DMS153 treated with DMSO at 0.1 percent for 48 hours (cell line): ENCODE data around the gene OSR1.

Experiments used
- DNase-seq: peaks from one replicate; lab custom pipeline; 2025; ENCODE audit not compliant: unreplicated experiment; lab: John Stamatoyannopoulos, UW

Gene OSR1

DNA sequence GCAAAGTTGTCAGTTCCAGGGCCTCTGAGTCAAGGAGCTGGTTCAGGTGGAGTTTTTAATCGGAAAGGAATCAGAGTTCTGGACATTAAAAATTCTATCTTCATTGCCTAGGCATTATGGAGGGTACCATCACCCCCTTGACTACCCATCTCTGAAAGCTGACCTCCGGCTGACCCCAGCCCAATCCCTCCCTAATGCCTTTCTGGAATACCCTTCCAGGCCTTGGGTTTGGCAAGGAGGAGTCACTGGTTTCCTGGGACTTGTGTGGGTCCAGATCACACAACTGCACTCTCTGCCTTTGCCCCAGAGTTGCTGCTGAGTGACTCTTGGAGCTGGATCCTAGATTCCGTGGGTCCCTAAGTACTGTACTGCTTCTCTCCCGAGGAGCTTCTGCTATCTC, 1.0 kb upstream of the OSR1 start:
- no peak for DNase-seq

DNA sequence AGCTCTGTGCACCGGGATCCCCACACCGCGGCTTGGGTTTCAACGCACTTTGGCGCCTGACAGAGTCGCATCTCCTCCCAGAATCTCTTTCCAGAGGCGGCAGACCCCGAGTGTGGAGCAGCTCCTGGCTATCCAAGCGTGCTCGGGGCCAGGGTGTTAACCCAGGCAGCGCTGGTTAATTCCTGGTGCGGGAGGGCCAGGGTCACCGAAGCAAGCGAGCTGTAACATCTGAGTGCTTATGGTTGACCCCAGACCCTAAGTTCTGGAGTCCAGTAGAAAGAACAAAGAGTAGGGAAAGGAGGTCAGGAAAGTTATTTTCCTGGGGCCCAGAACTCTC, 566 bp upstream of the OSR1 start:
- no peak for DNase-seq

DNA sequence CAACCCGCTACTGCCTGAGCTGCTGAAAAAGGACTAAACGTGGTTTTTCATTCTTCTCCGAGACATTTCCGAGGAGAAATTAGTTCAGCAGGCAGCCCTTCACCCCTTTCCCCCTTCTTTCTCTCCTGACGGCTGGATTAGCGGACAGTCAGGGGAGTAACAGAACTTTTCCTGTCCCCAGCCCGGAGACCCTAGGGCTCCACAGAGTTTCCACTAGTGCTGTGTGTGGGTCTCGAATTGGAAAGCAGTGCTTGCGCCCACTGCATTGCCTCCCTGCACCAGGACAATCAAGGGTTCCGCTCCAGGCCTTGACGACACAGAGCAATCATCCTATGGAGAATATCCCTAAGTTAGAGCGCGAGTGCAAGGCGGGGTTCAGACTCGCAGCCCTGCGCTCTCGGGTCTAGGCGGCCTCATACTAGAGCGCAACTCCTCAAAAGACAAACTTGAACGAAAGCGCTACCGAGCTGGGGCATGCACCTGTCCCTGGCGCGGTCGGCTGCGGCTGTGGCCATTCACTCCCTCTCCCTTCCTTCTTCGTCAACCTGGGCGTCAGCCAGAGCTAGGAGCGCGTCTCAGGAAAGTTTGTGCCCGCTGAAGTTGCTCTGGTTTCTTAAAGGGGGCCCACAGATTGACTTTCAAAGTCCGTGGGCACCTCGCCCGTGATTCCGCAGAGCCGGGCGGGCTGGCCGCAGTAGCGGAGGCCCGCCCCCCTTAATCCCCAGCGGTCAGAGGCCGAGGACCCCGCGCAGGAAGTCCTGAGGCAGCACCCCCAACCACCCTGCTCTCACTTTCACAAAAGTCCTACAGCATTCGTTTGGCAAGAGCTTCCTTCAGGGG, 801 bp downstream of the OSR1 start:
- no peak for DNase-seq

DNA sequence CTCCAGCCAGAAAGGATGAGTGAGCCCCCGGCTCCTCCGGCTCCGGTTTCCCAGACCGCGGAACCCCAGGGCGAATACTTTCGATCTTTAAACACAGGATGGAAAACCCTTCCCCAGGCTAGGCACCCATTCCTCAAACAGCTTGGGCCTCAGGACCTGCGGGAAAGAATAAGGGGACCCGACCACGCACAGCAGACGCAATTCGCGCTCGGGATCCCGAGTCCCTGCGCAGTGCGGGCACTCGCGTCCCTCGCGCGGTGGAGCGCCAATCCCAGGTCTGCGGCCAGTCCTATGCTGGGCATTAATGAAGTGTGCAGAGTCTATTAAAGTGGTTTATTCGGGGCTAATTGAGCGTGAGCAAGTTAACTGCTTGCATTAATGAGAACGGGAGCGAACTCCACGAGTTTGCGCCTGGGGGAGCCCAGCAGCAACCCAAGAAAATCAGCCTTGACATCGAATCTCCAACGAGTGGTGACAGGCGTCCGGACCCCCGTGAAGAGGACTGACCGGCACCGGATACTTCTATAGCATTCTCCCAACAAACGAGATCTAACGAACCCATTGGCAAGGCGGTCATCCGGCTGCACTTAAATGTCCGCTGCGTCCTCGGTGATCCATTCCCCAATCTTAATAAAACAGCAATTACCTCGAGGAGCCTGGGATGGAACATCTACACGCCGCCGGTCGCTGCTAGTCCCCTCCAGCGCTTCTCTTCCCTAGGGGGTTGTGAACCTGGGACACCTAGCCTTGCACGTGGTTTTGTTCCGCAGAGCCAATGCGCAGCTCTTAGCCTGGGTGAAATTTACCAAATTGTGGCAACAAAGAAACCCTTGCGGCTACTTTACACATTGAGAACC, 1.6 kb downstream of the OSR1 start:
- no peak for DNase-seq

DNA sequence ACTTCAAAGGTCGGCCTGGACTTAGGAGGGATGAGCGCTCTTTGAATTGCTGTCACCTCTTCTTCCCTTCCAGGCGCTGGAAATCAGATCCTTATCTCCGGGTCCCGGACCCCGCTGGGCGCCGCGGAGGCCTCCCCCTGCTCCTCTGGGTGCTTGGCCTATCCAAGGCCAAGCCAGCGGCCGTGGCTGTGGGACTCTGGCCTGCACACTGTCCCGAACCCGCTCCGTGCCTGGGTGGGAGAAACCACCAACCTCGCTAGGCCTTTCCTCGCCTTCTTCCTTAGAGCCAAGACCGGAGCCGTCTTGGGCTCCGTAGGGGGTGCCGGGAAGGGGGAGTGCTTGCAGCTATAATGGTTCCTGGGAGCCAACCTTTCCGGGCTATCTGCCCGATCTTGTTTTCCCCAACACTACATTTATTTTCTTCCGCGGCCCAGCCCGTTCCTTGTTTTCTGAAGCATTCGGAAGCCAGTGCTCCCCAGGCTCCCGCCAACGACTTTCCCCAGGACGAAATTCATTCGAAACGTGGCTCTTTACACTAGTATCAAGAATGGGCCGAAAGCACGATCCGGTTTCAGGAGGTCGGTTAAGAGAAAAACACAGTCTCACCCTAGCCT, 2.4 kb downstream of the OSR1 start:
- no peak for DNase-seq

DNA sequence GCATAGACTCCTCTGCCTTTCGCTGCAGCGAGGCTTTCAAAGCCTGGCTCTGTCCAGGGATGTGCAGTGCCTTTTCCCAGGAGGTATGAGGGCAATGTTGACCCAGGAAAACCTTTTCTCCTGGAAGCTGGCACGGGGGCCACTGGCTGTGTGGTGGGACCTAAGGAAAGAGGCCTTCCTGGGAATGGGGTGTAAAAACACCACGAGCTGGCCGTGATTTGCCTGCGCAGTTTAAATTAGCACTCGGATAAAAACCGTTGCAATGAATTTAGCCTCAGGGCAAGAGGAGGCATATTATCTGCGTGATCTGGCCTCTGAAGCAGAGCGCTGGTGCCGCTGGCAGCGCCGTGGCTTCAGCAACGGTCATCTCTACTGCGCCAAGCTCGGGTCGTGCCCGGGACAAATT, 3.0 kb downstream of the OSR1 start:
- DNase-seq: no peak

DNA sequence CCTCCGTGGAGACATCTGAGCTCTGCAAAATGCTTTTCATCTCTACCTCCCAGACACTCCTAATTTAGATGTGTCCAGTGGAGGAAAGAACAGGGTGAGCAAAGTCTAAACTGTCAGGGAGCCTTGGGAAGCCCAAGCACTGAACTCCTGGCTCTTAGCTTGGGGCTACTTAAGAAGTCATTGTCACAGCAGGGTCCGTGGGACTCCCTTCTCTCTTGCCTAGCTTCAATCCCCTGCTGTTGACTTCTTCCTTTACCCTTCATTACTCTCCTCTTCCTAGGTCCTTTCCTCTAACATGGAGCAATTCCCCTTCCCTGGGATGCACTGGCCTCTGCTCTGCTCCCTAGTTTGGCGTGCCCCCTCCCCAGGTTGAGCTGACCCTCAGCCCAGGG, 3.4 kb downstream of the OSR1 start:
- DNase-seq: no peak

DNA sequence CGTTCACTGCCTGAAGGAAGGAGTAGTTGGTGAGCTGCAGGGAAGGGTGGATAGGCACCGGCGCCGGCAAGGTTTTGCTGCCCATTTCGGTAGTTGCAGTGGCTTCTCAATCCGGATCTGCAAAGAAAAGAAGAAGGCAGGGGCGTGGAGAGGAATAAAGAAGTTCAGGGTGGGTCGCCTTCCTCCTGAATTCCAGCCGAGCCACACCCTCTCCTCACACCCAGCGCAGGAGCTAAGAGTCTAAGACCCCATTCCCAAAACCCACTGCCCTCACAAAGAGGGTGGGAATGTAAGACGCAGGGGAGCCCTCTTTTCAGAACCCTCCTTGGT, 4.7 kb downstream of the OSR1 start:
- DNase-seq: no peak

DNA sequence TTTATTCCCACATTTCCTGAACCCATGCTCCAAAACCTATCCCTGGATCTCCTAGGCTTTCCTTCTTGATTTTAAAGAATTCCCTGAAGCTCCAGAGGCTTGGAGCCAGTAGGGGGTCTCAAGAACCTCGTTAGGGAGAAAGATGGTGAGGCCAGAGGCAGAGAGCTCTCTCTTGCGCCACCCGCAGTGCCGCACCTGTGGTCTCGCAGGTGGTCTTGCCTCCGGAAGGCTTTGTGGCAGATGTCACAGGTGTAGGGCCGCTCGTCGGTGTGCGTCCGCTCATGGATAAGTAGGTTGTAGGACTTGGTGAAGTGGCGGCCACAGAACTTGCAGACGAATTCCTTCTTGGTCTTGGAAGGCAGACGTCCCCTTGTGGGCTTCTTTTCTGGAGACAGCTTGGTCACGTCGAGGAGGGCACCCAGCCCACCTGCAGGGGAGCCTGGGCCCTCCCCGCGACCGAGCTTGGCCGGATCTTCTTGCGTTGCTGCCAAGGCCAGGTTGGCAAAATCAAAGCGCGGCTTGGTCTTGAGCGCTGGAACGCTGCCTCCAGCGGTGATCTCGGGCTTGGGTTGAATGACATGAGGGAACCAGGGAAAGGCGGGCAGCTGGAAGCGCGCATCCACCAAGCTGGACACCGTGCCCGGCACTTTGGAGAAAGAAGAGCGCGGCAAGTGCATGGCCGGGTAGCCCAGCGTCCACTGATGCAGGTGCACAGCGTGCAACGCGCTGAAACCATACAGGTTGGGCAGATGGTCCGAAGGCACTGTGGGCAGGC, 5.3 kb downstream of the OSR1 start:
- no peak for DNase-seq

DNA sequence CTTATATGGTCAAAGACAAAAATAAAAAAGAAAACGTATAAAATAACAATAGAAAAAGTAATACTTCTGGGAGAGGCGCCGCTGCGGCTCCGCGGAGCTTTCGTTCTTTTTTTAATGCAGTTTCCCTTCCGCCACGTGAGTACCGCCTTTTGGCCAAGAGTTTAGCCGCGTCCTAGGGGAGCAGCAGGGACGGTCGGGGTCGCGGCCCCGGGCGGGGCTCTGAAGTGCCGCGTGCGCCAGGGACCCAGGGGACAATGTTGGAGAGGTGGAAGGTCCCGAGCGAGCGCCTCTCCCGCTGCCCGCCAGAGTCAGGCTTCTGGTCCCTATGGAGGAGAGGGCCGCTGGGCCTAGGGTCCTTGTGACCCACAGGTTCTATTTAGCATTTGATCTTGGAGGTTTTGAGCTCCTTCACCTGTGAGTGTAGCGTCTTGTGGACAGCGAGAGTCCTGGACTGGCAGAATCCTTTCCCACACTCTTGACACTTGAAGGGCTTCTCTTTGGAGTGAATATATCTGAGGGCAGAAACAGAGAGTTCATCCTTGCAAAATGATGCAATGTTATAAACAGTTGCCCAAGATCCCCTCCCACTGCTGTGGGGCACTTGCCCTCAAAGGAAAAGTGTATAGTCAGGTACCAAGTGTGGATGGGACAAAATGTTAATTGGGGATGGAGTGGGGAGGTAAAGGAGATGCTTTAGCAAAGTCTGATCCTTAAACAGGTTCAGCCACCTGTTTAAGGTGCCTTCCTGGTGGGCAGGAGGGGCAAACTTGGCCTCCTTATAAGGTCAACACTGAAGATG, 6.3 kb downstream of the OSR1 start:
- DNase-seq: no peak

DNA sequence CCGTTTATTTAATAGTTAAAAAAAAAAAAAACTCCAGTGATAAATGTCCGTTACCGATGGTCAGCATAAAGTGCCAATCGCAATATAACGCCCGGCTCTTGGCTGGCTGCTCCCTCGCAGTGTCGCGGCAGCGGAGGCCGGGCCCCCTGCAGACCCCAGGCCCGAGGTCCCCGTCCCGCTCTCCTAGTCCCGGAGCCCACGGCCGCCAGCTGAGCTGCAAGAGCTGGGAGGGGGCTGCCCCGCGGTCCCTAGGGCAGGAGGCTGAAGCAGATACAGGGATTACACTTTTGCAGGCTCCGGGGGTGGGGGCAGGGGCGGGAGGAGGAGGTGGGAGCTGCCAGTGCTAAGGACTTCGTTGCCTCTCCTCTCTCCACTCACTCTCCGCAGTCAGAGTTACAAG, 6.9 kb downstream of the OSR1 start:
- no peak for DNase-seq

DNA sequence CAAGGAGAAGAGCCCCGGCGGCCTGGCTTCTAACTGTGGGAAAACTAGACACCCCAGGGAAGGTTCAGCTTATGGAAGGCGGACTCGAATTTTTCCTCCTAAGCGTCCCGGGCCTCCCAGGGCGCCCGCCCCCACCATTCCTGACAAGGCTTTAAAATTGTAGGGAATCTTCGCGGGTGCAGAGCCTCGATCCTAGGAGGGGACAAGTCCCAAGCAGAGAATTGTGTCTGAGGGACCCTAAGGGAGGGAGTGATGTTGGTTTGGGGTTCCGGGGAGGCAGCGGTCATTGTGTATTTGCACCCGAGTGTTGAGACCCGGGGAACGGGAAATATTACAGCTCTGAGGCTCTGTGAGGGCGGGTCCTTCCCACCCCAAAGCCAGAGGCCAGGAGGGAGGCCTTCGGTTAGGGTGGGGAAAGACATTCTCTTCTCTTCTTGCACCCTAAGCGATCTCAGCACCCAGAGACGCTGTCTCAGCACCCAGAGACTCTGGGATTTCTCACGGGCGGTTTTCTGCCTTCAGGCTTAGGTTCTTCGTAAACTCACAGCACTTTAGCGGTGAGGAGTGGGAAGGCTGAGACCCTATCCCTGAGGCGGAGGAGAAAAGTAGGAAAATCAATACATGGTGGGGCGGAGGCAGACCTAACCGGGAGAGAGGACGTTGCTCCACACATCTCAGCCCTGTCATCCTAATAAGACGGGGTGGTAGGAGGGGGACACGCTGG, 7.6 kb downstream of the OSR1 start:
- no peak for DNase-seq

DNA sequence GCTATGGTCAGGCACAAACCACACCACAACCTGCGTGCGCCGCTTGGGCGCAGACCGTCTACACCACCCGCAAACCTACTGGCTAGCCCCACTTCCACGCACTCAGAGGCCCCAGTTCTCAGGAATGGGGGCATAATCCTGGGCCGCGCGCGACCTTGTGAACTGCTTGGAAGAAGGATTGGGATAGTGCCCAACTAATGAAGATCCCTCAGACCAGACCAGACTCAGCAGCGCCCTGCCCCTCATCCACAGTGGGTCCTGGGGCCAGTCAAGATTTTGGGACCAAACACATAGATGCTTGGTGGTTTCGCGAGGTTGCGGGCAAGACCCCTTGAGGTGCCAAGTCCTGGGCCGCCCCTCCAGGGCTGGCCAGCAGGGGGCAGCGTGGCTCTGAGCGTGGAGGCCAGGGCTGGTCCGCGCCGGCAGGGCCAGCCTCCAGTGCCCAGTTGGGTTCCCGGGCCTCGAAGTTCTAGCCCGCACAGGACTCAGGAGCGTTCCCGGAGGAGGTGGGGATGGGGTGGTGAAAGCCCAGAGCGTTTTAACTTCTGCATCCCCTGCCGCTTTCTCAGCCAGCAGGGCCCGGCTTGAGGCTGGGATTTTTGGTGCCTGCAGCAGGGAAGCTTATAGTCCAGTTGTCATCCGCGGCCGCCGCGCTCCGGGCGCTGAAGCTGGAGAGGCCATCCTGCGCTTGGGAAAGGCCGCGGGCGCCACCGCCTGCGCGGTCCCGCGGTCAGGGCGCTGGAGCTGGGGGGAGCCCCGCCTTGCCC, 8.3 kb downstream of the OSR1 start:
- DNase-seq: no peak

DNA sequence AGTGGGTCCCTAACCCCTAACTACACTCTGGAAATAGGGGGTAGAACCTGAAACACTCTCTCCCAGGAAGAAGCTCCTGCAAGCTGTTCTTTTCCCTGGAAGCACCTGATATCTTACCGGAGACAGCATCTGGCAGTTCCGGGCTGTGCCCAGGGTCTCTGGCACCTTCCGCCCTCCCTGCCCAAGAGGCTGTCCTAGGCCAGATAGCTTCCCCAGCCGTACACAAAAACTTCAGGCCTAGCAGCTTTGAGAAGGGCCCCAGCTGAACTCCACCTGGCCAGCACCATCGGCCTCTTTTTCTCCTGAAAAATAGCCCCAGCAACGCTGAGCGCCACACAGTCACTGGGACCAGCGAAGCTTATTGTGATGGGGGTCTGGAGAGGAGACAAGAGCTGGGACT, 9.7 kb downstream of the OSR1 start:
- no peak for DNase-seq

DNA sequence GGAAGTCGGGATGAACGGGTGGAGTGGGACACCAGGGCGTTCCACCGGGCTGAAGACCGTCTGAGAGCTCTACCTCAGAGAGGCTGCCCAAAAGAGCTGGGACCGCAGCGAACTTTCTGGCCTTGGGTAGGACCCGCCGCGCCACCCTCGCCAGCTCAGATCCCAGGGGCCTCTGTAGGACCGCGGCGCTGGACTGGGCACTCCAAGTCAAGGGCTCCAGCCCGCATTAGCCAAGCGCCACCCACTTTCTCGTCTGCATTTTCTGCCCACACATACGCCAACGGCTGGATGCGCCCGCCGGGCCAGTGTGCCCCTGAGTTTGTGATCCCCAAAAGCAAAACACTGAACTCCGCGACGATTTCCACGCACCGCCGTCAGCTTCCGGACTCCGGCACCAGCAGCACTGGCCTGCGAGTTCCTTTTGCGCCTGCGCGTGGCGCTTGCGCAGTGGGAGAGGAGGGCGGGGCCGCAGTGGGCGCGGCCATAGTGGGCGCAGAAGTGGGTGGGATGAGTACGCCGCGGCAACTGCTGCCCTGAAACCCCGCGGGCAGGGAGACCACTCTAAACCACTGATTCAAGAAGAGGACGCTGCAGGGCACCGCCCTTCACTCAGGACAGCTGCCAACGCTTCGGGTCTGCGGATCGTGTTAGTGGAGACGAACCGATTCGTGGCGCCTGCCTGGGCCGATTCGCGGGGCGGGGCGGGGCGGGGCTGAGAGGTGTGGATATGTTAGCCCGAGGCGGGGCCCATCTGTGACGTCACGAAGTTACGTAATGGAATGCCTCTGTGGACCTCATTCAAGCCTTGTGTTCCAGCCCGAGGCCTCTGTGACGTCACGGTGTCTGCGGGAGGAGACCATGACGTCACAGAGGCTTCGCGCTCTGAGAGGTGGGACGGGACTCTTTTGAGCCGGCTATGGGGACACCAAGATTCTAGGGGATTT, 10.5 kb downstream of the OSR1 start:
- DNase-seq: peak; percentile 88

DNA sequence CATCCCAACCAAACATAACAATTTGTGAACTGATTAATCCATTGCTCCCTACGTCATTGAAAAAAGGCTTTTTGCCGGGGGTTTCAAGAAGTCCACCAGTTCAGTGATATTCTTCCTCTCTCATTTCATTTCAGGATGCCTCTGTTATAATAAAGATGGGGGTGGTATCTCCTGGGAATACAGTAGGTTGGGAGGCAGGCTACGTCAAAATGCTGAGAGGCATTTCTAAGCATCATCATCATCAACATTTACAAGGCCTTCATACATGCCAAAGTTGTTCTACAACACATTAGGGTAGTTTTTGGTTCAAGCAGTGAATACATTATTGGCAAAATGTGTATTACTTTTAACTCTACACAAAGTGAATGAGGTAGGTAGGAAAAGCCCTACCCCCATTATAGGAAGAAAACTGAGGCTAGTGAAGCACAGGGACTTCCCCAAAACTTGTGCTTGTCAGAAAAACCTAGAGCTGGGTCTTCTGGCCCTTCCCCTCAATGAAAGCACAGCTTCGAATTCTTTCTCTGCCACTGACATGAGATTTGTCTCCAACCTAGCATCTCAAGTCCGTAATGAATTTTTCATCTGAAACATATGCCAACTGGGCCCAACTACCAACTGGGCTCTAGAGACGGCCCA, 11.3 kb downstream of the OSR1 start:
- no peak for DNase-seq

DNA sequence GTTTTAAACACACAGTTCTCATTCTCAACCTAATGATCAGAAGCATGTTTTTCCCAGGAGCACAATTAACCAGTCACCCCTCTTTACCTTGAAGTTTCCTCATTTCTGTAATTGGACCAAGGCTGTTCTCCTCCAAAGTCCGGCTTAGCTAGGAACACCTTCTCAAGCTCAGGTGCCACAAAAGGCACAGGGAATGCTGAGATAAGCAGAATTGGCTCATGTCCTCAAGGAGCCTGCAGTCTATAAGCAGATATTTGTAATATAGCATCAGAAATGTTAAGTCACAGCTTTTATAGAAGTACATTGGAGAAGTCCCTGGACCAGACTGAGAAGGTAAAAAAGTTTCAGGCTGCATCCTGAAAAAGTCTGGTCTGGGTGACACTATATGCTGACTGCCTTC, 20.7 kb downstream of the OSR1 start:
- no peak for DNase-seq

DNA sequence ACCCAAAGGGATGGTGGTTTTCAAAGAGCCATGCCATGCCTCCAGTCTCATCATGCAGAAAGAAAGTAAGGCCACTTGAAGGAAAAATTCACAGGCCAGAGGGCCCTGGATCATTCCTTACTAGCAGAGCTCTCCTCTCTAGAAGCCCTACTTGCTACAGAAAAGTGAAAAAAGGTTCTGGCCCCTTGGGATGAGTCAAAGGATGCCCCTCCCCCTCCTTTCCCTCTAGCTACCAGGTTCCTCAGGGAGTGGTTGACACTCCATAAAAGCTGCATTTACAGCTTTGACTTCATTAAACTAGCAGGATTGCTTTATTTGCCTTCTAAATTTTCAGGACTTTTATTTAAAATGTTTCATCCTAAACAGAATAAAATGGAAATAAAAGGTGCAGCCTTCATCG, 21.2 kb downstream of the OSR1 start:
- DNase-seq: no peak
